Measurements from ENCODE around the gene POLDIP3. TPM values are rescaled to one million over a fixed set of nuclear protein-coding genes. Genes with fewer than 3 reads are reported as not detected.
"Not testable (repeated sequence)": the region's sequence is repeated elsewhere in the genome, so short reads cannot be mapped to it uniquely, and the experiment has no call there.

The POLDIP3 gene
- total RNA-seq, 2 experiments from 2014 or later = 77.2 to 80.6 TPM

GRCh38 chr22:42624551-42625106, 9.9 kb upstream of the POLDIP3 start:
- Mint-ChIP-seq H3K4me3 (no peak overlapping the region), H3K9me3 (ENCODE audit: insufficient read depth) (no peaks in the 10 kb centered on the region), H3K27me3 (ENCODE audit: low read depth) (no peaks in the 10 kb centered on the region), H3K36me3 (ENCODE audit: low read depth) (peaks cover 12% of the 10 kb centered on the region), H3K27ac (no peak overlapping the region), H3K4me1 (ENCODE audit: low read depth) (no peaks in the 10 kb centered on the region)
- CTCF ChIA-PET = no interaction called here
- ATAC-seq (no peak), DNase-seq (no peak)
- POLR2A ChIA-PET = interaction anchor here (6.0 kb wide), 1 partner anchor 9 kb away, joined by 37 read pairs; the partner anchor contains the start of gene POLDIP3

GRCh38 chr22:42623756-42624441, 9.2 kb upstream of the POLDIP3 start:
- CTCF ChIA-PET = no interaction called here
- no peak overlapping the region for H3K27ac Mint-ChIP-seq
- H3K27me3 Mint-ChIP-seq (ENCODE audit: low read depth) = no peaks in the 10 kb centered on the region
- ATAC-seq (no peak), DNase-seq (no peak)
- peaks cover 15% of the 10 kb centered on the region for H3K36me3 Mint-ChIP-seq (ENCODE audit: low read depth)
- no peaks in the 10 kb centered on the region for H3K9me3 Mint-ChIP-seq (ENCODE audit: insufficient read depth)
- POLR2A ChIA-PET = interaction anchor here (6.0 kb wide), 1 partner anchor 9 kb away, joined by 37 read pairs; the partner anchor contains the start of gene POLDIP3
- no peaks in the 10 kb centered on the region for H3K4me1 Mint-ChIP-seq (ENCODE audit: low read depth)
- H3K4me3 Mint-ChIP-seq = no peak overlapping the region

GRCh38 chr22:42623301-42623751, 8.6 kb upstream of the POLDIP3 start:
- Mint-ChIP-seq H3K36me3 (ENCODE audit: low read depth) (peaks cover 16% of the 10 kb centered on the region), H3K4me1 (ENCODE audit: low read depth) (no peaks in the 10 kb centered on the region), H3K9me3 (ENCODE audit: insufficient read depth) (no peaks in the 10 kb centered on the region), H3K27ac (no peak overlapping the region), H3K4me3 (no peak overlapping the region), H3K27me3 (ENCODE audit: low read depth) (no peaks in the 10 kb centered on the region)
- DNase-seq (no peak), ATAC-seq (no peak)
- POLR2A ChIA-PET = interaction anchor here (1.4 to 6.0 kb wide), 2 partner anchors 8 to 26 kb away, joined by 6 to 37 read pairs; partner anchors contain the start of genes CYB5R3 and POLDIP3
- CTCF ChIA-PET = no interaction called here

- DNase-seq (no peak), ATAC-seq (no peak)
- CTCF ChIA-PET = interaction anchor here (1.1 to 2.5 kb wide), 4 partner anchors 10 to 337 kb away, joined by 3 to 11 read pairs (median 8); partner anchors contain the start of gene CYB5R3
- Mint-ChIP-seq H3K27ac (no peak overlapping the region), H3K27me3 (ENCODE audit: low read depth) (no peaks in the 10 kb centered on the region), H3K9me3 (ENCODE audit: insufficient read depth) (no peaks in the 10 kb centered on the region), H3K4me1 (ENCODE audit: low read depth) (peaks cover 5% of the 10 kb centered on the region), H3K36me3 (ENCODE audit: low read depth) (peaks cover 14% of the 10 kb centered on the region), H3K4me3 (no peak overlapping the region)
- POLR2A ChIA-PET = interaction anchor here (1.4 to 6.0 kb wide), 4 partner anchors 7 to 468 kb away, joined by 4 to 37 read pairs (median 5); partner anchors contain the start of genes CYB5R3 and POLDIP3
These were observed 7.5 kb upstream of the POLDIP3 start for GRCh38 chr22:42622061-42622710.

GRCh38 chr22:42621505-42622002, 6.9 kb upstream of the POLDIP3 start:
- no peaks in the 10 kb centered on the region for H3K9me3 Mint-ChIP-seq (ENCODE audit: insufficient read depth)
- no peaks in the 10 kb centered on the region for H3K27me3 Mint-ChIP-seq (ENCODE audit: low read depth)
- DNase-seq (peak; percentile 63), ATAC-seq (peak; percentile 60)
- peaks cover 13% of the 10 kb centered on the region for H3K36me3 Mint-ChIP-seq (ENCODE audit: low read depth)
- no peak overlapping the region for H3K4me3 Mint-ChIP-seq
- POLR2A ChIA-PET = interaction anchor here (1.8 kb wide), 2 partner anchors 12 to 469 kb away, joined by 4 read pairs; no protein-coding TSS in a partner anchor
- H3K4me1 Mint-ChIP-seq (ENCODE audit: low read depth) = peaks cover 10% of the 10 kb centered on the region
- H3K27ac Mint-ChIP-seq = no peak overlapping the region
- CTCF ChIA-PET = interaction anchor here (0.7 to 2.5 kb wide), 10 partner anchors 10 to 526 kb away, joined by 3 to 11 read pairs (median 3); partner anchors contain the start of genes ATP5MGL and CYB5R3

- Mint-ChIP-seq H3K27me3 (ENCODE audit: low read depth) (no peaks in the 10 kb centered on the region), H3K27ac (no peak overlapping the region)
These were observed 5.4 kb upstream of the POLDIP3 start for GRCh38 chr22:42620084-42620483.

GRCh38 chr22:42619261-42620063, 4.8 kb upstream of the POLDIP3 start:
- no peak overlapping the region for H3K27ac Mint-ChIP-seq
- no peaks in the 10 kb centered on the region for H3K27me3 Mint-ChIP-seq (ENCODE audit: low read depth)
- DNase-seq (no peak), ATAC-seq (no peak)
- no peaks in the 10 kb centered on the region for H3K9me3 Mint-ChIP-seq (ENCODE audit: insufficient read depth)
- ChIA-PET POLR2A (no interaction called here), CTCF (no interaction called here)
- H3K4me3 Mint-ChIP-seq = no peak overlapping the region
- peaks cover 5% of the 10 kb centered on the region for H3K36me3 Mint-ChIP-seq (ENCODE audit: low read depth)
- peaks cover 22% of the 10 kb centered on the region for H3K4me1 Mint-ChIP-seq (ENCODE audit: low read depth)

More at GRCh38 chr22:42620084-42620483, 5.4 kb upstream of the POLDIP3 start:
- CTCF ChIA-PET = interaction anchor here (2.1 to 2.5 kb wide), 2 partner anchors 8 to 30 kb away, joined by 7 to 8 read pairs; partner anchors contain the start of gene CYB5R3
- POLR2A ChIA-PET = no interaction called here
- DNase-seq = no peak
- peaks cover 21% of the 10 kb centered on the region for H3K4me1 Mint-ChIP-seq (ENCODE audit: low read depth)
- no peak for ATAC-seq
- peaks cover 5% of the 10 kb centered on the region for H3K36me3 Mint-ChIP-seq (ENCODE audit: low read depth)
- H3K4me3 Mint-ChIP-seq = no peak overlapping the region
- no peaks in the 10 kb centered on the region for H3K9me3 Mint-ChIP-seq (ENCODE audit: insufficient read depth)

GRCh38 chr22:42617155-42617983, 2.7 kb upstream of the POLDIP3 start:
- Mint-ChIP-seq H3K4me3 (no peak overlapping the region), H3K4me1 (ENCODE audit: low read depth) (peaks cover 36% of the 10 kb centered on the region), H3K27ac (peak overlapping the region; percentile 75), H3K27me3 (ENCODE audit: low read depth) (no peaks in the 10 kb centered on the region), H3K9me3 (ENCODE audit: insufficient read depth) (no peaks in the 10 kb centered on the region), H3K36me3 (ENCODE audit: low read depth) (peaks cover 16% of the 10 kb centered on the region)
- ChIA-PET POLR2A (no interaction called here), CTCF (no interaction called here)
- ATAC-seq = no peak
- DNase-seq = no peak

GRCh38 chr22:42615860-42616175, 1.1 kb upstream of the POLDIP3 start:
- peaks cover 26% of the 10 kb centered on the region for H3K36me3 Mint-ChIP-seq (ENCODE audit: low read depth)
- ATAC-seq = not testable (repeated sequence)

GRCh38 chr22:42615092-42615859, 593 bp upstream of the POLDIP3 start:
- ChIA-PET POLR2A (interaction anchor here (0.6 to 3.6 kb wide), 39 partner anchors 10 to 926 kb away, joined by 3 to 52 read pairs (median 5); partner anchors contain the start of genes ARFGAP3, ATP5MGL, CYB5R3 and PACSIN2), CTCF (interaction anchor here (0.9 kb wide), 1 partner anchor 19 kb away, joined by 4 read pairs; no protein-coding TSS in a partner anchor)
- no peaks in the 10 kb centered on the region for H3K27me3 Mint-ChIP-seq (ENCODE audit: low read depth)
- peak; percentile 75 for ATAC-seq
- peaks cover 53% of the 10 kb centered on the region for H3K4me1 Mint-ChIP-seq (ENCODE audit: low read depth)
- H3K36me3 Mint-ChIP-seq (ENCODE audit: low read depth) = peaks cover 27% of the 10 kb centered on the region
- no peaks in the 10 kb centered on the region for H3K9me3 Mint-ChIP-seq (ENCODE audit: insufficient read depth)
- peak overlapping the region; percentile 98 for H3K27ac Mint-ChIP-seq
- peak; percentile 95 for DNase-seq
- peak overlapping the region; percentile 92 for H3K4me3 Mint-ChIP-seq

More at GRCh38 chr22:42615860-42616175, 1.1 kb upstream of the POLDIP3 start:
- POLR2A ChIA-PET = interaction anchor here (1.0 to 3.6 kb wide), 13 partner anchors 10 to 475 kb away, joined by 3 to 52 read pairs (median 10); partner anchors contain the start of genes ARFGAP3, ATP5MGL and CYB5R3
- Mint-ChIP-seq H3K4me3 (peak overlapping the region; percentile 92), H3K27ac (peak overlapping the region; percentile 98), H3K4me1 (ENCODE audit: low read depth) (peaks cover 49% of the 10 kb centered on the region)
- H3K27me3 Mint-ChIP-seq (ENCODE audit: low read depth); H3K9me3 Mint-ChIP-seq (ENCODE audit: insufficient read depth); CTCF ChIA-PET; DNase-seq: not testable (repeated sequence)

All from activated CD8-positive, alpha-beta T cell treated with anti-CD3 and anti-CD28 coated beads, Interleukin-2, amount 10 ng/mL, durations not matched to agents 7 days and 5 days (primary cell).